IMR-90 (cell line): ENCODE data around the gene DBP. TPM values are rescaled to one million over a fixed set of nuclear protein-coding genes. Genes with fewer than 3 reads are reported as not detected.
A peak's percentile ranks its signal among the peaks of the same experiment; 100 is the strongest.

ENCODE experiments used
- ATAC-seq: fragments of 200-7000 bp; cut with Tn5 transposase; 2 replicates; pipeline ENCODE4 v1.9.1; 2020; ENCODE audit warnings: low read depth, mild to moderate bottlenecking, moderate library complexity
- BruUV-seq: library from RNA; stranded (reverse); fragments of 400-500 nt; replicated peaks from 2 replicates; lab custom pipeline; 2021; lab: Mats Ljungman, UMichigan
- CTCF ChIA-PET: fragments of 300-600 bp; formaldehyde crosslinking; extraction: SDS; loops from one replicate; lab custom pipeline; 2021; ENCODE audit warnings: antibody characterized with exemption; lab: Yijun Ruan, JAX
- POLR2A ChIA-PET: fragments of 300-600 bp; sonication (Branson Sonifier 250); formaldehyde crosslinking; loops from one replicate; lab custom pipeline; 2022; ENCODE audit warnings: antibody characterized with exemption; ENCODE audit not compliant: unreplicated experiment; lab: Charles Lee
- DNase-seq: peaks from one replicate; pipeline ENCODE4 v3.0.0; 2013
- H2AFZ ChIP-seq: replicated peaks from 2 replicates; pipeline ENCODE3; 2013; ENCODE audit warnings: low read length, mild to moderate bottlenecking; ENCODE audit not compliant: poor library complexity
- H2AK5ac ChIP-seq: 2 replicates; pipeline ENCODE4 v1.6.1; 2013; ENCODE audit warnings: low read depth, low read length, inconsistent platforms
- H2AK9ac ChIP-seq: replicated peaks from 2 replicates; pipeline ENCODE3; 2013; ENCODE audit warnings: mild to moderate bottlenecking, low read depth, low read length, moderate library complexity; ENCODE audit not compliant: poor library complexity
- H2BK120ac ChIP-seq: 2 replicates; pipeline ENCODE4 v1.6.1; 2013; ENCODE audit warnings: low read depth, low read length, inconsistent platforms
- H2BK15ac ChIP-seq: 3 replicates; pipeline ENCODE4 v1.6.1; 2013; ENCODE audit warnings: low read depth, low read length, inconsistent platforms
- H2BK20ac ChIP-seq: 2 replicates; pipeline ENCODE4 v1.6.1; 2013; ENCODE audit warnings: low read depth, mild to moderate bottlenecking, inconsistent platforms, low read length, moderate library complexity
- H2BK5ac ChIP-seq: 2 replicates; pipeline ENCODE4 v1.6.1; 2013; ENCODE audit warnings: mild to moderate bottlenecking, low read depth, low read length, inconsistent platforms; ENCODE audit not compliant: poor library complexity, severe bottlenecking
- H3K14ac ChIP-seq: replicated peaks from 2 replicates; pipeline ENCODE4 v1.6.1; 2013; ENCODE audit warnings: low read depth, low read length, inconsistent platforms
- H3K18ac ChIP-seq: 2 replicates; pipeline ENCODE4 v1.6.1; 2013; ENCODE audit warnings: low read depth, low read length, control low read depth
- H3K23ac ChIP-seq: 2 replicates; pipeline ENCODE4 v1.6.1; 2013; ENCODE audit warnings: low read depth, low read length, inconsistent platforms
- H3K27ac ChIP-seq: 2 replicates; pipeline ENCODE4 v1.5.1; 2013; ENCODE audit warnings: mild to moderate bottlenecking, control low read depth, low read length; ENCODE audit not compliant: insufficient read depth
- H3K27me3 ChIP-seq: 2 replicates; pipeline ENCODE4 v1.6.1; 2013; ENCODE audit warnings: low read length; ENCODE audit not compliant: control insufficient read depth, insufficient read depth
- H3K36me3 ChIP-seq: 2 replicates; pipeline ENCODE4 v1.6.1; 2013; ENCODE audit warnings: low read length, mixed read lengths; ENCODE audit not compliant: control insufficient read depth, insufficient read depth
- H3K4ac ChIP-seq: 2 replicates; pipeline ENCODE4 v1.6.1; 2013; ENCODE audit warnings: low read depth, low read length, inconsistent platforms
- H3K4me1 ChIP-seq: 2 replicates; pipeline ENCODE4 v1.6.1; 2013; ENCODE audit warnings: low read length, mixed read lengths; ENCODE audit not compliant: control insufficient read depth, insufficient read depth
- H3K4me2 ChIP-seq: 2 replicates; pipeline ENCODE4 v1.6.1; 2013; ENCODE audit warnings: low read depth, mild to moderate bottlenecking, control low read depth, low read length, moderate library complexity
- H3K4me3 ChIP-seq: 2 replicates; pipeline ENCODE4 v1.5.1; 2013; ENCODE audit warnings: low read depth, mild to moderate bottlenecking, control low read depth, low read length, moderate library complexity; ENCODE audit not compliant: insufficient read depth
- H3K56ac ChIP-seq: 2 replicates; pipeline ENCODE4 v1.6.1; 2013; ENCODE audit warnings: low read length, inconsistent platforms; ENCODE audit not compliant: insufficient read depth; ENCODE audit errors: extremely low read depth
- H3K79me1 ChIP-seq, 2 experiments: 2 replicates each; pipeline ENCODE4 v1.6.1; 2013; ENCODE audit warnings: low read length in 2 of 2, inconsistent platforms in 1 of 2, low read depth in 1 of 2
- H3K9ac ChIP-seq: 2 replicates; pipeline ENCODE4 v1.6.1; 2013; ENCODE audit warnings: low read depth, low read length, control low read depth
- H3K9me1 ChIP-seq: 2 replicates; pipeline ENCODE4 v1.6.1; 2013; ENCODE audit warnings: low read length, inconsistent platforms; ENCODE audit not compliant: insufficient read depth
- H3K9me3 ChIP-seq: 2 replicates; pipeline ENCODE4 v1.6.1; 2013; ENCODE audit warnings: low read length; ENCODE audit not compliant: control insufficient read depth, insufficient read depth
- H4K20me1 ChIP-seq: 2 replicates; pipeline ENCODE4 v1.6.1; 2013; ENCODE audit warnings: low read length, inconsistent platforms; ENCODE audit not compliant: insufficient read depth
- H4K5ac ChIP-seq: 2 replicates; pipeline ENCODE4 v1.6.1; 2013; ENCODE audit warnings: mild to moderate bottlenecking, low read depth, low read length, control low read depth
- H4K8ac ChIP-seq, 2 experiments: 2 replicates each; pipeline ENCODE4 v1.6.1; 2013; ENCODE audit warnings: low read depth in 2 of 2, low read length in 2 of 2, control low read depth in 1 of 2, inconsistent platforms in 1 of 2
- H4K91ac ChIP-seq: 2 replicates; pipeline ENCODE4 v1.6.1; 2013; ENCODE audit warnings: low read depth, low read length, inconsistent platforms; ENCODE audit not compliant: insufficient read depth
- BHLHE40 ChIP-seq: fragments of 150-350 bp; IDR thresholded peaks from 2 replicates; pipeline ENCODE4 v1.6.1; 2016; ENCODE audit warnings: mild to moderate bottlenecking, low read depth, low read length
- CTCF ChIP-seq: conservative IDR thresholded peaks from 2 replicates; pipeline ENCODE4 v1.5.1; 2012; ENCODE audit warnings: mild to moderate bottlenecking, low read depth, low read length, improper control_type of control experiment
- ELK1 ChIP-seq: fragments of 150-350 bp; IDR thresholded peaks from 2 replicates; pipeline ENCODE4 v1.6.1; 2016; ENCODE audit warnings: low read depth, mild to moderate bottlenecking, low read length, moderate library complexity, borderline replicate concordance
- FOS ChIP-seq: fragments of 150-350 bp; IDR thresholded peaks from 2 replicates; pipeline ENCODE4 v1.6.1; 2016; ENCODE audit warnings: low read depth, low read length
- MAFK ChIP-seq: IDR thresholded peaks from 2 replicates; pipeline ENCODE4 v1.6.1; 2012; ENCODE audit warnings: low read depth, low read length, improper control_type of control experiment
- MAZ ChIP-seq: IDR thresholded peaks from 2 replicates; pipeline ENCODE4 v1.6.1; 2012; ENCODE audit warnings: low read depth, mild to moderate bottlenecking, low read length, improper control_type of control experiment, moderate library complexity, borderline replicate concordance
- MXI1 ChIP-seq: IDR thresholded peaks from 2 replicates; pipeline ENCODE4 v1.6.1; 2012; ENCODE audit warnings: low read depth, mild to moderate bottlenecking, low read length, moderate library complexity, borderline replicate concordance
- NFE2L2 ChIP-seq: fragments of 150-350 bp; IDR thresholded peaks from 2 replicates; pipeline ENCODE4 v1.6.1; 2016; ENCODE audit warnings: low read depth, mild to moderate bottlenecking, low read length
- POLR2A ChIP-seq: IDR thresholded peaks from 2 replicates; pipeline ENCODE4 v1.6.1; 2012; ENCODE audit warnings: mild to moderate bottlenecking, low read depth, low read length
- RAD21 ChIP-seq: IDR thresholded peaks from 2 replicates; pipeline ENCODE4 v1.6.1; 2012; ENCODE audit warnings: low read length, improper control_type of control experiment
- RCOR1 ChIP-seq: IDR thresholded peaks from 2 replicates; pipeline ENCODE4 v1.6.1; 2012; ENCODE audit warnings: mild to moderate bottlenecking, low read length, improper control_type of control experiment; ENCODE audit not compliant: insufficient replicate concordance
- RFX5 ChIP-seq: IDR thresholded peaks from 2 replicates; pipeline ENCODE4 v1.8.0; 2012; ENCODE audit warnings: low read depth, mild to moderate bottlenecking, low read length, moderate library complexity
- SMC3 ChIP-seq: fragments of 150-350 bp; IDR thresholded peaks from 2 replicates; pipeline ENCODE4 v1.6.1; 2016; ENCODE audit warnings: low read depth, mild to moderate bottlenecking, antibody characterized with exemption, low read length, moderate library complexity
- WGBS, 2 experiments: methylation state at CpG; one replicate each; pipeline versions ENCODE4 v1.1.5 to v1.1.7; 2013; ENCODE audit warnings: missing lambda C conversion rate in 2 of 2; ENCODE audit not compliant: insufficient read length in 1 of 2; ENCODE audit errors: extremely low coverage in 2 of 2; 5-methylcytosine and 5-hydroxymethylcytosine counted together
- dilution Hi-C: fragments of 300-500 bp; cut with HindIII; formaldehyde crosslinking; loops from one replicate; pipeline ENCODE4 v1.14.3; 2018; ENCODE audit warnings: low sequenced_read_pairs; ENCODE audit not compliant: unreplicated experiment
- in situ Hi-C: fragments of 300-500 bp; cut with MboI; formaldehyde crosslinking; loops from 3 replicates; pipeline ENCODE4 v1.14.3; 2019; ENCODE audit warnings: low sequenced_read_pairs, inconsistent platforms, mixed read lengths
- intact Hi-C: fragments of 100-400 bp; cut with micrococcal nuclease; formaldehyde crosslinking; loops from 2 replicates; pipeline ENCODE4 v1.10.0; 2022
- polyA plus RNA-seq, 3 experiments: library from polyadenylated mRNA; depleted of rRNA; stranded (reverse); fragments of >200 nt; gene quantifications; 2 replicates each; pipeline ENCODE4 v1.2.3, GENCODE V29; 2012; ENCODE audit warnings: low replicate concordance in 1 of 3
- total RNA-seq: library from RNA; depleted of rRNA; stranded (reverse); fragments of >200 nt; gene quantifications from 2 replicates; pipeline ENCODE4 v1.2.3, GENCODE V29; 2012

The DBP gene
- total and polyA plus RNA-seq, 2 of the 4 experiments (the other 2 are of a cell fraction), result 3.0 to 3.6 TPM

GRCh38 chr19:48639483-48640375, 2.5 kb upstream of the DBP start (continued):
- TF ChIP-seq MAZ (no peak), SMC3 (no peak)

GRCh38 chr19:48638831-48639381, 1.7 kb upstream of the DBP start:
- CTCF ChIA-PET, result no interaction called here
- TF ChIP-seq RFX5, result no peak
- TF ChIP-seq NFE2L2, result no peak
- no peak for TF ChIP-seq RCOR1
- no peak for TF ChIP-seq SMC3
- no peak for TF ChIP-seq FOS
- TF ChIP-seq RAD21, result no peak
- TF ChIP-seq MAZ, result no peak
- TF ChIP-seq MXI1, result no peak
- no peak for TF ChIP-seq MAFK
- no peak for TF ChIP-seq CTCF
- TF ChIP-seq POLR2A, result no peak
- no peak for TF ChIP-seq ELK1
- TF ChIP-seq BHLHE40, result no peak

More at GRCh38 chr19:48638831-48639381, 1.7 kb upstream of the DBP start:
- Histone ChIP-seq H4K8ac (peak overlapping the region; percentile 43 to 98; a peak in 3 of 4 replicates), H3K79me1 (peaks cover 0 to 15% of the 10 kb centered on the region in 2 experiments; a peak in 3 of 4 replicates), H3K4me2 (no peak overlapping the region), H3K4ac (peak overlapping the region; percentile 94), H4K91ac (peak overlapping the region; percentile 49; the same call in 1 of the 2 replicates), H3K9me1 (peaks cover 15% of the 10 kb centered on the region), H2BK20ac (no peak overlapping the region), H3K9me3 (no peaks in the 10 kb centered on the region), H3K27me3 (no peaks in the 10 kb centered on the region), H3K9ac (no peak overlapping the region), H3K23ac (no peak overlapping the region), H2BK5ac (peak overlapping the region; percentile 32), H3K4me1 (peaks cover 14% of the 10 kb centered on the region), H2AFZ (no peak overlapping the region), H3K27ac (no peak overlapping the region), H3K14ac (peak overlapping the region; percentile 99; the same call in 1 of the 2 replicates), H2BK15ac (peak overlapping the region; percentile 89; the same call in 2 of the 3 replicates), H3K36me3 (no peaks in the 10 kb centered on the region), H4K5ac (no peak overlapping the region), H3K4me3 (no peak overlapping the region), H3K18ac (no peak overlapping the region), H3K56ac (no peak overlapping the region), H2AK9ac (peak overlapping the region; percentile 89), H2AK5ac (peak overlapping the region; percentile 95), H2BK120ac (no peak overlapping the region), H4K20me1 (peaks cover 4% of the 10 kb centered on the region; the same call in 1 of the 2 replicates)
- POLR2A ChIA-PET, result no interaction called here
- DNase-seq (no peak), ATAC-seq (no peak)
- 93% methylated on average over 12 of the region's 16 CpGs; no CpG with 5 or more reads in 1 of the 2 experiments for WGBS, 2 experiments
- in situ Hi-C loops (no loop called here), intact Hi-C loops (no loop called here), dilution Hi-C loops (no loop called here)
- no TSS peak for BruUV-seq
